Measurements from ENCODE around the gene OGDHL.

OGDHL gene

DNA sequence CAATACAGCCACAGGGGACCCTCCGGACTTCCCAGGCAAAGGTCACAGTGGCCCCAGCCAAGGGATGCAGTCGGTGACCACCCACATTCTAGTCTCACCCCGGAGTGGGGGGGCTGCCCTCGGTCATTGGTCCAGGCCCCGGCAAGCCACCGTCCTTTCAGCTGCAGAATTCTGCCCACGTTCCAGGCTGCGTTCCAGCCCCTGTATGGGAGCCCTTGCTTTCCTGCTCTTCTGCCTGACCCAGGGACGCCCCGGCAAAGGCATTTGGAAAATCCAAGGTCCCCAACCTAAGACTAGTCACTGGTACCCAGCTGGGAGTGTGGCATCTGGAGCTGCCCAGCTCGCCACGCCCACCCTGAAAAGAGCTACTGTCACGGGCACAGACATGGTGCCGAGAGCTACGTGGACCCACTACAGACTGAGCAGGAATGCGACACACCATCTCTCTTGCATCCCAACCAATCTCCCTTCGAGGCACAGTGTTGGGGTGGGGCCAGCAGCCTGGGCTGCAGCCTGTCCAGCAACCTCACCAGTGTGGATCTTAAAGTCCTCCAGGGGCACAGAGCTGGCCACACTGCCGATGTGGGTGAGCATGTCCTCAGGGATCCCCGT, 18.6 kb downstream of the OGDHL start:
- TF ChIP-seq, protein P1, sequence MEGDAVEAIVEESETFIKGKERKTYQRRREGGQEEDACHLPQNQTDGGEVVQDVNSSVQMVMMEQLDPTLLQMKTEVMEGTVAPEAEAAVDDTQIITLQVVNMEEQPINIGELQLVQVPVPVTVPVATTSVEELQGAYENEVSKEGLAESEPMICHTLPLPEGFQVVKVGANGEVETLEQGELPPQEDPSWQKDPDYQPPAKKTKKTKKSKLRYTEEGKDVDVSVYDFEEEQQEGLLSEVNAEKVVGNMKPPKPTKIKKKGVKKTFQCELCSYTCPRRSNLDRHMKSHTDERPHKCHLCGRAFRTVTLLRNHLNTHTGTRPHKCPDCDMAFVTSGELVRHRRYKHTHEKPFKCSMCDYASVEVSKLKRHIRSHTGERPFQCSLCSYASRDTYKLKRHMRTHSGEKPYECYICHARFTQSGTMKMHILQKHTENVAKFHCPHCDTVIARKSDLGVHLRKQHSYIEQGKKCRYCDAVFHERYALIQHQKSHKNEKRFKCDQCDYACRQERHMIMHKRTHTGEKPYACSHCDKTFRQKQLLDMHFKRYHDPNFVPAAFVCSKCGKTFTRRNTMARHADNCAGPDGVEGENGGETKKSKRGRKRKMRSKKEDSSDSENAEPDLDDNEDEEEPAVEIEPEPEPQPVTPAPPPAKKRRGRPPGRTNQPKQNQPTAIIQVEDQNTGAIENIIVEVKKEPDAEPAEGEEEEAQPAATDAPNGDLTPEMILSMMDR (conservative IDR thresholded peaks at IDR 0.05) = no peak
- H3K27ac ChIP-seq = no peak overlapping the region

DNA sequence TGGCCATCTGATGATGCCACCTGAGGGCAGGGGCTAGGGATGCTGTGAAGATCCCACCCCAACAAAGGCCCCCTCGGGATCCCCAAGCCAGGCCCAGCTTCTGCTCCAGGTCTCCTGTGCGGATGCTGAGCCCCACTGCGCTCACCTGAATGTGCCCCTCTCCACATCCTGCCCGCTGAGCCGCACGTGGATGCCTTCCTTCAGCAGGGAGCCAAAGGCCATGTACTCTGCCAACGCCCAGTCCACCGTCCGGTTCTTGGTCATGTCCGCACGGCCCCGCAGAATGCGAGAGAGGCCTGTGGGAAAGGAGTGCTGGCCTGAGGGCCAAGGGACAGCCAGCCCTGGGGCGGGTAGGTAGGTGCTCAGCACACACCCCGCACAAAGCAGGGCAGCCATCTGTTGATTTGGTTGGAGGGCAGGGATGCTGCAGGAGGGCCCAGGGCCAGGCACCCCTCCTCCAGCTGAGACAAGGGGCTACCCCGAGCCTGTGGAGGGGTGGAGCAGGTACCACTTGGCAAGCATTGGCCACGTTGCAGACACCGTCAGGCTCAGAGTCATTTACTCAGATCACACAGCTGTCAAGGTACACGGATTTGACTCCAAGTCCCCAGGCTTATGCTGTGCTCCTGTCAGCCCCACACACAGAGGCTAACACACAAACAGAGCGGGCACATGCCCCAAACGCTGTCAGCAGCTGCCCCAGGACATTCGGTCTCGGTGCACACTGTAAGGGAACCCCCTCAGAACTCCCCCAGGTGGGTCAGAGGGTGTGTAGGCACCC, 19.2 kb downstream of the OGDHL start:
- H3K27ac ChIP-seq = no peak overlapping the region
- TF ChIP-seq, protein P1 (conservative IDR thresholded peaks at IDR 0.05) = no peak

DNA sequence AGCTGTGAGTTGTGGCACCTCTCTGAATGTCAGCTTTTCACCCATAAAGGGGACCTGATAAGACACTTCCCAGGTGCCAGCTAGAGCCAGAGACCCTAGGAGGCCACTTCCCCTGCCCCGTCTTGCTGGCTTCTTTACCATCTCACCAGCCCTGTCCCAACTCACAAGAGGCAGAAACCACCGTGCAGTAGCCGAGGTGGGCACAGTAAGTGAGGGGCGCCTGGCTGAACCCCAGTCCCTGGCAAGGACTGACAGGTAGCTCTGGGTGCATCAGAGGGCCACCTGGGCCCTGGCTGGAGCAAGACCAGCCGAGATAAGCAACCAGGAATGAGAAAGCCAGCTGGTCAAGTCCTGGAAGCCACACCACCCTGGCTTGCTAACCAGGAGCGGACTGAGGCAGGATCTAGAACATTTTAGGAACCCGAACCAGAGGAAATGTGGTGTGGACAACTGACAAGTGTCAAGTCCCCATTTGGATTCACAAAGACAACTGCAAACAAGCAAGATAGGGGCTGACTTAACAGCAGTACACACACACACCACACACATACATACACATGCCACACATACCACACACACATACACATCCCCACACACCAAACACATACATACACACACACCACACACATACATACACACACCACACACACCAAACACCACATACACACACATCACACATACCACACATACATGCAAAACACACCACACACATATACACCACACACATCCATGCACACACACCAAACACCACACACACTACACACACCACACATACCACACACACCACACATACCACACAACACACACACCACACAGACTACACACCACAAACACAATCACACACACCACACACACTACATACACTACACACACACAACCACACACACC, 20.8 kb downstream of the OGDHL start:
- no peak overlapping the region for H3K27ac ChIP-seq
- TF ChIP-seq, protein P1 (conservative IDR thresholded peaks at IDR 0.05) = no peak

DNA sequence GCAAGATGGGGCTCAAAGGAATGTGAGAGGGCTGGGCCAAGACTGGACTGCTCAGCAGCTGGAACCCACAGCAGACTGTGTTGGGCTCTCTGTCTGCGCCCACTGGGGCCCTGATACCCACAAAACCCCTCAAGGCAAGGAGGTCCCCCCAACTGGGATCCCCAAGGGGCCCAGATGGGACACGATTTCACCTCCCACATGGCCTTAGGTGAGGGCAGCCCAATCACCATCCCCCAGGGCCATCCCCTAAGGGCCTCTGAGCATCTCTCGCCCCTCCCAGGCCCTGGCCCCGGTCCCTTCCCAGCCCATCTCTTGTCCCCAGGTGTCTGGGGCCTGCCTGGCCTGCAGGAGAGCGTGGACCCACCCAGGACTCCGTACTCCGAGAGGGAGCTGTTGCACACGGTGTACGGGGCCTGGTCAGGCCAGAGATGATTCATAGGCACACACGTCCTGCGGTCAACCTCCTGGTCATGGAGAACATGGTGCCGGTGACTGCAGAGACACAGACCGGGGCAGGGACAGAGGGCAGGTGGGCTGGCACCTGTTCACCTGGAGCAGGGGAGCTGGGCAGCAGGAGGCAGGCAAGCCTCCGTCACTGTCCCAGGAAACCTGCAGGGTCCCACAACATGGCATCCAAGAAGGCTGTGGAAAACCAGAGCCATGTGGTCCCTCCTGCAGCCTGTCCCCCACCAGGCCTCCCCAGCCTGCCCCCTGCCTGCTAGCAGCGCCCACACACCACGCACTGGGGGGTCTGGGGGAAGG, 21.6 kb downstream of the OGDHL start:
- TF ChIP-seq, protein P1 (conservative IDR thresholded peaks at IDR 0.05) = no peak
- H3K27ac ChIP-seq = no peak overlapping the region

DNA sequence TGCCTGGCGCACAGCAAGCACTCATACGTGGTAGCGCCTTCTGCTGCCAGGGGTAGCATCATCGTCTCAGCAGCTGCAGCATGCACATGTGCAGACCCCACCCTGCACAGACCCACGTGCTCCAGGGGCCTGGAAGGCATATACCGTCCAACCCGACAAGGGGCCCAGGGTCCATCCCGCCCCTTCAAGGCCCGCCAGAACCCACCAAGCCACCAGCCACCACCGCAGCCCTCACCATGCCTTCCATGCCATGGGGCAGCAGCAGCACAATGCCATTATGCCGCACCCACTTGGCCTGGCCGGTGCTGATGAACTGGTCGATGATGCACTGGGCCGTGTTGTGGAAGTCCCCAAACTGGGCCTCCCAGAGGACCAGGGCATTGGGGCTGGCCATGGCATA, 22.7 kb downstream of the OGDHL start:
- TF ChIP-seq, protein P1 (conservative IDR thresholded peaks at IDR 0.05) = no peak
- H3K27ac ChIP-seq = no peak overlapping the region

DNA sequence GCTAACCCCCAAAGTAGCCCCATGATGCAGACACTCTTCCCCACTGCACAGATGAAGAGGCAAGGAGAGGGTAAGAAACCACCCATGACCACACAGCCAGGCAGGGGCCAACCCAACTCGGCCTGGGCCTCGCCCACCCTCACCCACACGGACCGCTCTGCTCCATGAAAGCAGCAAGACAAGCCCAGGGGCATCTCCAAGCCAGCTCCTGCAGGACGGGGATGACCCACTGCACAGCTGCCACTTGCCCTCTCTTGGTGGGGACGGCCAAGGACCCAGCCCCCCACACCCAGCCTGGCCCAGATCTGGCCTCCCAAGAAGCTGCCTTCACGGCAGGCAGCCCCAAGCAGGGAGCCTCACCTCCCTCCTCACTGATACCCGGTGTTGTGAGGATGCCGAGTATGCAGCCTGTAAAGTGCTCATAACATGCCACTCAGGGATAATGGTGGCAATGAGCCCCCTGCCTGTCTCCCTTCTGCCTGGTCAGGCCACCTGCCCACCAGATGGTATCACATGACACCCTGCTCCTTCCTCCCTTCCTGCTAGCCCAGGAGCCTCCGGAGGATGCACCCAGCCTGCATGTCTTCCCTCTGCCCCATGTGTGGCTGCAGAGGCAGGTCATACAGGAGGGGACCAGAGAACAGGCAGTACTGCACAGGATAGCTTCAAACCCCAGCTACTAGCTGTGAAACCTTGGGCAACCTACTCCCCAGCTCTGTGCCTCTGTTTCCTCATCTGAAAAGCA, 23.3 kb downstream of the OGDHL start:
- no peak overlapping the region for H3K27ac ChIP-seq
- TF ChIP-seq, protein P1 (conservative IDR thresholded peaks at IDR 0.05) = no peak

Data from VCaP (cell line).